Tibial artery (tissue), 4 donors: Measurements from ENCODE around the gene AQP6.

Experiments used
- DNase-seq, 2 donors: peaks; one replicate each; pipeline ENCODE4 v3.0.0-alpha.2; 2019
- H3K27ac ChIP-seq, 2 donors: fragments of 200-600 bp; sonication (generic) in 1 of 2; 1 replicate in 1 of 2; 2 replicates in 1 of 2; pipeline ENCODE4 v1.5.1; 2018 to 2019; ENCODE audit warnings: mild to moderate bottlenecking in 1 of 2
- H3K27me3 ChIP-seq, 2 donors: fragments of 200-600 bp; sonication (generic) in 1 of 2; one replicate each; pipeline versions ENCODE4 v1.5.1 to v1.6.0; 2016 to 2019
- H3K36me3 ChIP-seq, 3 donors: fragments of 200-600 bp; sonication (generic) in 2 of 3; one replicate each; pipeline ENCODE4 v1.5.1; 2016 to 2019; ENCODE audit warnings: mild to moderate bottlenecking in 2 of 3
- H3K4me1 ChIP-seq, 4 donors: fragments of 200-600 bp; sonication (generic) in 2 of 4; 1 replicate in 3 of 4; 2 replicates in 1 of 4; pipeline ENCODE4 v1.5.1; 2016 to 2019
- H3K4me3 ChIP-seq, 2 donors: fragments of 200-600 bp; sonication (generic) in 1 of 2; 1 replicate in 1 of 2; 2 replicates in 1 of 2; pipeline ENCODE4 v1.5.1; 2018 to 2019; ENCODE audit warnings: mild to moderate bottlenecking in 2 of 2
- H3K9me3 ChIP-seq, 3 donors: fragments of 200-600 bp; sonication (generic) in 1 of 3; one replicate each; pipeline ENCODE4 v1.5.1; 2016 to 2019
- CTCF ChIP-seq, 2 experiments: fragments of 200-600 bp in 1 of 2; fragments of 450-650 bp in 1 of 2; IDR thresholded peaks; one replicate each; pipeline ENCODE4 v1.5.1; 2017 to 2019; ENCODE audit warnings: antibody characterized with exemption in 2 of 2, mild to moderate bottlenecking in 1 of 2, moderate library complexity in 1 of 2
- intact Hi-C: fragments of 100-400 bp; cut with DNase I; formaldehyde crosslinking; loops from one replicate; pipeline ENCODE4 v1.15.0; 2023; ENCODE audit warnings: low total_unique reads

AQP6 gene

GRCh38 chr12:49954863-49955830 lies 17.6 kb upstream of the AQP6 start:
- Histone ChIP-seq H3K4me3 (no peak overlapping the region), H3K4me1 (peaks cover 0 to 15% (median 4%) of the 10 kb centered on the region in 4 donors), H3K9me3 (no peaks in the 10 kb centered on the region), H3K27ac (no peak overlapping the region), H3K36me3 (no peaks in the 10 kb centered on the region), H3K27me3 (peaks cover 0 to 74% of the 10 kb centered on the region in 2 donors)
- TF ChIP-seq CTCF (IDR thresholded peaks at IDR 0.05) = no peak
- intact Hi-C loops = no loop called here
- no peak for DNase-seq

- Histone ChIP-seq H3K36me3 (no peaks in the 10 kb centered on the region), H3K27ac (no peak overlapping the region), H3K9me3 (no peaks in the 10 kb centered on the region), H3K27me3 (peaks cover 0 to 73% of the 10 kb centered on the region in 2 donors), H3K4me3 (no peak overlapping the region), H3K4me1 (peaks cover 0 to 22% (median 7%) of the 10 kb centered on the region in 4 donors)
- DNase-seq = no peak
- no peak for TF ChIP-seq CTCF (IDR thresholded peaks at IDR 0.05)
- intact Hi-C loops = no loop called here
Measured at GRCh38 chr12:49955899-49956662, 16.7 kb upstream of the AQP6 start.

GRCh38 chr12:49956663-49957569 lies 15.8 kb upstream of the AQP6 start:
- intact Hi-C loops = no loop called here
- Histone ChIP-seq H3K4me3 (no peak overlapping the region), H3K27ac (no peak overlapping the region), H3K27me3 (peaks cover 0 to 80% of the 10 kb centered on the region in 2 donors), H3K9me3 (no peaks in the 10 kb centered on the region), H3K4me1 (peaks cover 0 to 29% (median 11%) of the 10 kb centered on the region in 4 donors), H3K36me3 (no peaks in the 10 kb centered on the region)
- DNase-seq = no peak
- TF ChIP-seq CTCF (IDR thresholded peaks at IDR 0.05) = no peak

GRCh38 chr12:49957570-49957967 lies 15.2 kb upstream of the AQP6 start:
- Histone ChIP-seq H3K4me1 (peaks cover 0 to 35% (median 13%) of the 10 kb centered on the region in 4 donors), H3K4me3 (no peak overlapping the region), H3K36me3 (no peaks in the 10 kb centered on the region), H3K27me3 (peaks cover 0 to 86% of the 10 kb centered on the region in 2 donors), H3K27ac (no peak overlapping the region), H3K9me3 (no peaks in the 10 kb centered on the region)
- intact Hi-C loops = no loop called here
- DNase-seq = no peak
- no peak for TF ChIP-seq CTCF (IDR thresholded peaks at IDR 0.05)
